GM15510 (cell line): ENCODE results near the gene SIRT7.

Experiments
- POLR2A ChIP-seq: IDR thresholded peaks from 3 replicates; pipeline ENCODE4 v1.6.1; 2011; ENCODE audit warnings: borderline replicate concordance; ENCODE audit not compliant: insufficient read length; ENCODE audit errors: extremely low read depth

The SIRT7 gene

DNA sequence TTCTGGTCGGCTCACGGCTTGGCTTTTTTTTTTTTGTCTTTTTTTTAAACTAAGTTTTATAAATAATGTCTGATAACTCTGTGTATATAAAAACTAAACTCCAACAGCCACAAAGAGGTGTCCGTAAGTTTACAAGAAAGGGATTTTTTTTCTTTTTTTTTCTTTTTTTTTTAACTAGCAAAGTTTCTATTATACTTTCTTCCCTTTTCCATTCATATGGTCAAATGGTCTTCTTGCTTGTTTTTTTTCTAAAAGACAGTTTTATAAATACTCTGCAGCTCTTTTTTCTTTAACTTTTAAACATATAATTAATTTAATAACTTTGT lies 3.5 kb upstream of the SIRT7 start:
- no peak for TF ChIP-seq POLR2A

DNA sequence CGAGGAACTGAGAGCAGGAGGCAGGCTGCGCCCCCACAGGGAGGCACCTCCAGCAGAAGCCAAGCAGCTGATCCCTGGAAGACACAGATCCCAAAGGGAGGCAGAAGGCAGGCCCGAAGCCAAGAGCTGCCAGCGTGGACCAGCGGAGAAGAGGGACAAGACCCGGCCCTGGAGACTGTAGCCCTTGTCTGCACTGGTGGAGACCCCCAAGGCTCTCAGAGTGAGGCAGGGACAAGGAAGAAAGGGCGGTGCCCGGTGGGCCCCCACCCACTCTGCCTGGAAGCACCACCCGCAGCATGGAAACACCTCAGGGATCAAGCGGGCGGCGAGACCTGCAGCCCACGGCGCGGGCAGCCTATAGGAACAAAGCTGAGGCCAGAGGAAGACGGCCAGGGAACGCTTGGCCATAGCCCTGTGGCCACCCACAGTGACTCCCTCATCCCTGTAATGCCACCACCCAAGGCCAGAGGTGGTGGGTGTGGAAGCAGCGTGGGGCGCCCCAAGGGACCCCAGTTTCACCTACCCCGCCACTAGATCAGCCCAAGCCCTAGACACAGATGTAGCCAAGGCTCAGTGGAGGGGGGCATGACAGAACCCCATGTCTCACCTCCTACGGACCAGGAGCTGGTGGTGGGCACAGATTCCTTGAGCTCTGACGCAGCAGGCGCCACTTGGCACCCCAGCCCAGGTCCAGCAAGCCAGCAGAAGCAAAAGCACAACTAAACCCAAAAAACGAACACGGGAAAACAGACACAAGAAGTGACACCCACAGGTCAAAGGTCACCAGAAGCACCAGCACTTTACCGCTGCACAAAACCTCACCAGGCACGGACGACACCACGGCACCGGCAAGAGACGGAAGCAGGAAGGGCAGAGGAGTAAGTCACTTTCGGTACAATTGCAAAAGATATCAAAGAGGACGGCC lies 2.9 kb upstream of the SIRT7 start:
- no peak for TF ChIP-seq POLR2A

DNA sequence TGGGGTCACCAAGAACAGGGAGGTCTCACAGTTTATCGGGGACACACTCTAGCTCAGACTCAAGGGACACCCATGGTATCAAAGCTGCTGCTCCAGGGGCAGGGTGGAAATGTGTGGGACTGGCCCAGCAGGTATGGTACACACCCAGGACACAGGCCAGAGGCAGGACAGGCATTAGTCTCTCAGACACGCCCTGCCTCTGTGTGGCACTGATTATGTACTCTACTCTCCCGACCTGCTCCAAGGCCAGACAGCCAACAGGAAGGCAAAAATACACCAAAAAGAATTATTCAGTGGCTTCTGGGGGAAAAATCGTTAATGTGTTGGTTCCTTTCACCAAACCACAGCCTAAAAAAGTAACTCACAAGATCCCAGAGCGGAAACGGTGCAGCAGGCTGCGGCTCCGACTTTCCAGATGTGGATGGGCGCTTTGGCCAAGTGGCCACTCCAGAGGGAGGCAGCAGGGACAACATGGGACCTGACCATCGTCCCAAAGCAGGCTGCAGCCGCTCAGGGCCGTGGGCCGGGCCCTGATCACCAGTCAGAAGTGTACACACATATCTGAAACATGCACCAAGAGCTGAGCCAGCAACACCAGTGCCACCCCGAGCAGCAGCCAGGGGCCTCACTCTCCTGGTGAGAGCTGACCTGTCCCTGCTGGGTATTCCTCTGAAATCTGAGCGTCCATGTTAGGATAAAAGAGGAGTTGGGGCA lies 1.0 kb upstream of the SIRT7 start:
- TF ChIP-seq POLR2A = no peak

DNA sequence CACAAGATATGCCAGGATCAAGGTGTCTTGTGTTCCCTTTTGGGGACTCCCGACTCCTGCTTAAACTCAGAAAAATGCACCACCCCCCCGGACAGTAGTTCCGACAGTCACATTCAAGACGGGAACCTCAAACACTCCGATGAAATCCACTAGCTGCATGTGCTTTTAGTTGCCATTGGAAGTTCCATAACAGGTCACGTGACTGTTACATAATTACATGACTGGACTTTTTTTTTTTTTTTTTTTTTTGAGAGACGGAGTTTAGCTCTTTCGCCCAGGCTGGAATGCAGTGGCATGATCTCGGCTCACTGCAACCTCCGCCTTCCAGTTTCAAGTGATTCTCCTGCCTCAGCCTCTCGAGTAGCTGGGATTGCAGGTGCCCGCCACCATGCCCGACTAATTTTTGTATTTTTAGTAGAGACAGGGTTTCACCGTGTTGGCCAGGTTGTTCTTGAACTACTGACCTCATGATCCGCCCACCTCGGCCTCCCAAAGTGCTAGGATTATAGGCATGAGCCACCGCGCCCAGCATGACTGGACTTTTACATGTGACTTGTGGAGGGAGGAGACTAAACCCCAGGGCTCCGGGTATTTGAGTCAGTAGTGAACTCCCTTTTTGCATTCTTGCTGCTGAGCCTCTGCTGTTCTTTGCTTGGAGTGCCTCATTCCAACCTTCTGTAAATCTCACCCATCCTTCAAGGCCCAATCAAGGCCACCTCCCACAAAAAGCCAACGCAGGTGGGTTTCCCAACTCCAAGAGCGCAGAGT lies 1.6 kb downstream of the SIRT7 start:
- TF ChIP-seq POLR2A = no peak

DNA sequence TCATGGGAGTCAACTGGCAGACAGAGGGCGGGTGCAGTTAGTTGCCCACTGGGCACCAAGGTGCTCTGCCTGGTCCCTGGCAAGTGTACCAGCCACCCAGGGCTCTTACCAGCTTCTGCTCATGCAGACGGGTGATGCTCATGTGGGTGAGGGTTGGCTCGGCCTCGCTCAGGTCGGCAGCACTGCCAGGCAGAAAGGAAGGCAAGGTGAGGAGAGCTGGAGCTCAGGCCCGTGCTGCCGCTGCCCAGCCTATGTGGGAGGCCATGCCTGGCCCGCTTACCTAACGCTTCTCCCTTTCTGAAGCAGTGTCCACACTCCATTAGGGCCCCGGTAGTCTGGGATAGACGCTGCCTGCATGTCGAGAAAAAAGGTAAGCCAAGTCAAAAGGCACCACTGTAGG lies 2.6 kb downstream of the SIRT7 start:
- no peak for TF ChIP-seq POLR2A

DNA sequence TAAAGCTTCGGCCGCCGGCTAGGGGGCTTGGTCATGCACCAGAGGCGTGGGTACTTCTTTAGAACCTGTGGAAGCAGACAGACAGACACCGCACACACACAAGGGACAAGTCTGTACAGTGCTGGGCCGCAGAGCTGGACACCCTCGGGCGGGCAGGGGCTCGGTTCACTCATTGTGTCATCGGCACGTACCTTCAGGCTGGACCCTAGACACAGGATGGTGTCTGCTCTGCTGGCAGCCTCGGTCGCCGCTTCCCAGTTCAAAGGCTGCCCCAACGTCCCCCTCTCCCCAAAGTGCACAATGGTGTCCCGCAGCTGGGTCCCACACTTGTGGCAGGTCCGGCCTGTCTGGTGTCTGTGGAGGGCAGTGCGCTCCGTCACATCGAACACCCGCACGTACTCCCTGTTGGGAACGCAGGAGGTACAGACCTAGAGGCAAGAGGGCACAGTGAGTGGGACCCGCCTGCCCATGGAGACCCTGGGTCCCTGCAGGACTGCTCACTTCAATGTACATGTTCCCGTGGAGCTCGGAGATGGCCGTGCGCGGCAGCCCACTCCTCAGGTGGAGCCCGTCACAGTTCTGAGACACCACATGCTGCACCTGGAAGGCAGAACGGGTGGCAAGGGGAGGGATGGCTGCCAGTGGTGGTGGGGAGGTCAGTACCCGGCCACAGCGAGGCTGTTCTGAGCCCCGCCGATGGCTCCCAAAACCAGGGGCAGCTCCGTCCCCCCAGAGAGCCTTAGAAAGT lies 3.7 kb downstream of the SIRT7 start:
- no peak for TF ChIP-seq POLR2A

DNA sequence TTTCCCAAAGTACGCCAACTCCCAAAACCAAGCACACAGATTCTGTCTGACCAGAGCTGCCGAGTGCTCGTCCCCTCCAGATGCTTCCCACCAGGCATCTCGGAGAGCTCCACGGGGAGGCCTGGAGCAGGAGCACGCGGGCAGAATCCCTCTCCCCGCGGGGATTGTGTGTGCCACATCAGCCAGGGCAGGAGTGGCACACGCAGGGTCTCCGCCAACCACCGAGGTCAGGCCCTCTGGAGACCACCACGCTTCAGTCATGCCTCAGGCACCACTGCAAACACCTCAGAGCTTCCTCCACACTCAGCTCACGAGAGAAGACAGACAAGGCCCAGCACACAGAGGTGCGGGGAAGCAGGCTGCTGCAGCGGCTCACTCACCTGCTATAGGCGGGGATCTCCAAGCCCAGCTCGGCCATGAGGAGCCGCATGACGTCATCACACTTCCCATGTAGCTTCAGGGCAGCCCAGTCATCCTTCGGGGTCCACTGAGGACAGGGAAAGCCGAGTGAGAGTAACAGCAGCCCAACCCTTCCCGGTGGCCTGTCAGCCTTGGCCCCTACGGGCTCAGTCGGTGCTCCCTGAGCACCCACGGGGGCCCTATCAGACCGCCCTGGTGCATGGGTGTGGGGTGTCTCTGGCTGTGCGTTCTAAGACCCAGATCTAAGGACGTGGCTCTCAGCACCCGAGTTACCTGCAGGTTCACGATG lies 4.4 kb downstream of the SIRT7 start:
- no peak for TF ChIP-seq POLR2A

DNA sequence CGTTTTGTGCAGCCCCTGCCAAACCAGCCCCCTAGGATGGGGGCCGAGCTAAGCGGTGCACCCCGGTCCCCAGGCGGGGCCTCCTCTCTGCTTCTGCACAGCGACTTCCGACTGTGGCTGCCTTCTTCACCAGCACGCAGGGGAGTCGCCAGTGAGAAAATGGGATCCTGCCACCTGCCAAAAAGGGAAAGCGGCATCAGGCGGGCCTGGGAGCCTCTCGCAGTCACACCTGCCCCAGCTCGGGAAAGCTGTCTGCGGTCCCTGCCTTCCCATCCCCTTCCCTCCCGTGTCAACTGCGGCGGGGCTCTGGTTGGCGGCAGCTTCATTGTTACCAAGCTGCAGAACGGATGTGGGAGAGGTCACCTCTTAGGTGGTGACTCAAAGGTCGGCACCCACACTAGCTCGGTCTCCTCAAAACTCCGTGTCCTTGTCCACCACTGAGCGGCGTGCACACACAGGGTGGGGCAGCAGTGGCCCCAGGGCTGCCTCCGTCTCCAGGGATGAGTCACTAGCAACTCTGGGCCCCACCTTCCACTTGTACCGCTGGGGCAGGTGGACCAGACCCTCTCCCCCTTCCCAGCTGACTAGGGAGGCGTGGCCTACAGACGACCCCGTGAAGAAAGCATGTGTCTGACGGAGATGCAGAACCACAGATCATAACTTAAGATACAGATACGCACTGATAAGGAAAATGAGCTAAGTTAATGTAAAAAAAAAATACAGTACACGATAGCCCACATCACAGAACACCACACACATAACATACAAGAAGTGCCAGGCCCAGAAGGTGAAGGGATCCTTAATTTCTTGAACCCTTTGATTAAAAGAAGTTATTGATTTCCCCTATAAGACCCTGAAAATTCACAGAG lies 5.3 kb downstream of the SIRT7 start:
- no peak for TF ChIP-seq POLR2A

DNA sequence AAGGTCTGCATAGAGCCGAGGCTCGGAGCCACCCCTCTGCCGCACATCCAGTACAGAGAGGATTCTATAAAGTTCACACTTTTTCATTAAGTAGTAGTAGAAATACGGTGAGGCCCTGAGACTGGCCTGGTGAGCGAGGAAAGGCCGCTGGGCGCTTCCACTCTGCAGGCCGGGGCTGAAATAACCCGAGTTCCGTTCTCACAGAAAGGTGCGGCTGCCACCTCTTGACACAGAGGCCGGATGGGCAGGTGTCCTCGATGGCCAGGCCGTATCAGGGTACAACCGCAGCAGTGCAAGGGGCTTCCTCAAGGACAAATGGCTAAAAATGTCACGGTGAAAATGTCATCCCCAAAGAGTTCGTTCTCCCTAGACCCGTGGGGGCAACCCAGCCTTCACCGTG lies 6.0 kb downstream of the SIRT7 start:
- no peak for TF ChIP-seq POLR2A

DNA sequence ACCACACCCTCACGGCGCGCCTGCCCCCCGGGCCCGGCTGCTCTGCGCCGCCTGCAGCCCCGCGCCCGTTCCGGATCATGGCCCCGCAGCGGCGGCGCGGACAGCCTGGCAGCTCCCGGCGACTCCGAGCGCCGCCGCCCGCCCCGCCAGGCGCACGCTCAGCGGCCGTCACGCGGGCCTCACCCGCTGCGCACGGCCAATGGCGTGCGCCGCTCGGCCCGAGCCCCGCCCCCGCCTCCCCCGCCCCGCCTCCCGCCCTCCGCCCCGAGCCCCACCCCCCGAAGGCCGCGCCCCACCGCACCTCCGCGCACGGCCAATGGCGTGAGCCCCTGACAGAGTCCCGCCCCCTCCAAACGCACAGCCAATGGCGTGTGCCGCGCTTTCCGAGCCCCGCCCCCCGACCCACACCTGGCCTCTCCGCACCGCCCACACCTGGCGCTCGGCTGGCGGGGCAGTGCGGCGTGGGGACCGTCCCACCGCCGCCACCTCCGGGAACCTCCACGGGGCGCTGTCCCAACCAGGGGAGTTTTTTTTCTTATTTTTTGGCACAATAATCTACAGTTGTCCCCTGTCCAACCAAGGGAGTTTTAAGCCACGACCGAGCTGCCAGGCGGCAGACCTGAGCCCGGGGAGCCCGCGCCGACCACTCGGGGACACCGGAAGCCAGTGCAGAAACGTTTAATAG lies 6.6 kb downstream of the SIRT7 start, which contains the start of gene PCYT2:
Gene PCYT2 (minus strand): TSS at position 123 of the 685 bp plus-strand sequence. CDS start 44 bp downstream, at position 79.
- TF ChIP-seq POLR2A = peak; percentile 59

DNA sequence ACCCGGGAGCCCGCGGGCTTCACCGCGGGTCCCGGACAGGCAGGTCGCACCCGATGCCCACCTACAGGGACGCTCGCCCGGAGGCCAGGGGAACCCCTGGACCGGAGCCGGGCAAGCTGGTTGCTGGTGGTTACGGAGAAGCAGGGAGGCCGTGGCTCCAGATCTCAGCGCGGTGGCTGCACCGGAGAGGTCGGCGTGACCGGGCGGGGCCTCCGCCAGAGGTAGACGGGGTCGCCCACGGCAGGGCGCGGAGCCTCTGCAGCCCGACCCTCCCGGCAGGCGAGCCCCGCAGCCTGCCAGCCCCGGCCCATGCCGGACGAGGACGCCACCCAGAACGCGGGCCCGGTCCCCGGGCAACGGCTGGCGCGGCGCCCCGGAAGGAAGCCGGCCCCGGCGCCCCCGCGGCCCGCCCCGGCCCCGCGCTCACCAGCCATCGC lies 7.1 kb downstream of the SIRT7 start:
- no peak for TF ChIP-seq POLR2A
